H54 (cell line): Measurements from ENCODE around the gene CDC42BPB.

Experiments used
- DNase-seq: peaks from one replicate; pipeline ENCODE4 v3.0.0; 2011; ENCODE audit warnings: low spot score, mixed read lengths; ENCODE audit not compliant: insufficient read length
- FAIRE-seq: peaks from 3 replicates; lab custom pipeline; 2011; peaks lifted over from hg19 to GRCh38; lab: Jason Lieb, UNC
- POLR2A ChIP-seq: IDR thresholded peaks from 2 replicates; pipeline ENCODE4 v1.6.1; 2011; ENCODE audit warnings: low read depth, mild to moderate bottlenecking, low read length

CDC42BPB gene

DNA sequence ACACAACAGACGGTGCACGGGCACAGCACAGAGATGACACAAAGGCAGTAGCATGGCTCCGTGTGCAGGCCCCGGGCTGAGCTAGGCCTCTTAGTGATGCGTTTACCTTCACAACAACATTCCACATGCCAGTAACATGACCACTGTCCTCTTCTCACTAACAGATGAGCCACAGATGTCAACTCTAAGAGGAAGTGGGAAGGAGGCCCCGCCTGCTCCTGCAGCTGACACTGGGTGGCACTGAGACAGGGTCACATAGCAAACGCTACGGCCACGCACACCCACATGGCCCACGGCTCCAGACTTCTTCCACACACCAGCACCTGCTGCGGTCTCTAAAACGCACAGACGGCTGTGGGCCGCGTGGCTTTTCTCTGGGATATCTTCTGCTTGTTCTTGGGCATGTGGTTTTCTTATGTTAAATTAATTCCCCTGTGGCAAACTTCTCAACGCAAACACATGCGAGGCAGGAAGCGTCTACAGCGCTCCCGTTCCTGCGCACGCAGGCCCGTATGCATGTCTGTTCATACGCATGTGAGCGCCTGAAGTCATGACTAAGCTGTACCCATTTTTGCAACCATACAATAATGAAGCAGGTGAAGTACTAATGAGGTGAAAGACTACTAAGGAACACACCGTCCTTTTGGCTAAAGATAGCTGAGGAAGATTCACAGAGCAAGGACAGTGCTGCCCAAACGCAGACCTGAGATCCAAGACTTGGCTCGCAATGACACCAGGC is 108.1 kb downstream of the CDC42BPB start:
- TF ChIP-seq POLR2A = no peak
- FAIRE-seq (no peak), DNase-seq (no peak)

DNA sequence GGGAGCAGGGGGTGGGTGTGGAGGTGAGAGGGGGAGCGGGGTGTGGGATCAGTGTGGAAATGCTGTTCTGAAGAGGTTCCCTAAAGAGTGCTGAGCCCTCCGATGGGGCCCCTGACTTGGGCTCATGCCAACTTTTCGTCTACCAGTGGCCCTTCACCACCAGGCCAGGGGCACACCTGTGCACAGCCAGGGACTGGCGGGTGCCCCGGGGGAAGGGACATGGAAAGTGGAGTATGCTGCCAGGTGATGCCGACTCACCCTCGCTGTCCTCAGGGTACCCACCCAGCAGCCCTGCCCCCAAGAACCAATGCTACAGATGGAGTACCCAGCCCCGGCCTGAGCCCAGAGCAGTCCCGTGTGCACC is 108.7 kb downstream of the CDC42BPB start:
- DNase-seq (no peak), FAIRE-seq (no peak)
- no peak for TF ChIP-seq POLR2A

DNA sequence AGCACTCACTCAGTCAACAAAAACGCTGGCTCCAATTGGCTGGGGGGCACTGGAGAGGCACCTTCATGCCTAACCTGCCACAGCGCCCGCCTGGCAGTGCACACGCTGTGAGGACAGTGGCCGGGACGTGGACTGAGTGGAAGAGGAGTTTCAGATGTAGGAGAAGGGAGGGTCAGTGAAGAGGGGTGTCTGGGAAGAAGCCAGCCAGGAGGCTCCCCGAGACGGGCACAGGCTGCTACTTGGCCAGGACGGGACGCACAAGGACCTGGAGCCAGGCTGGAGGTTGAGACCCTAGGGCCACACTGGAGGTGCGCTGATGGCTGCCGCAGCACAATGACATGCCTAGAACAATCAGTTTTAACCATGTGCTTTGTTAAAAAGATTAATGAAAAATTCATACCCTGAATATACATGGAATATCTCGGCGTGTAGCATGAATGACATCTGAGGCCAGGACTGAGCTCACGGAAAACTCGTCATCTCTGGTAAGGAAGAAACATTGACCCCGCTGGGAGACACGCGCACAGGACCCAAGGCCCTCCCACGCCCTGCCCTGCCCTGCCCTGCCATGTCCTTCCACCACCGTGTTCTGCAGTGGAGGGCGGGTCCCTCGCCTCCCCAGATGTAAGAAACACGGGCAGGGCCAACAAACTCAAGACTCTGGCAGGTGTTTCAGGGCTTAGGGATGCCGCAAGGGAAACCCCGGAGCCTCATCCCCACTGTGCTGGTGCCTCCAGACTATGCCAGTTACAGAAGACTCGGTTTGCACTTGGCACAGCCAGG is 109.8 kb downstream of the CDC42BPB start:
- TF ChIP-seq POLR2A = no peak
- FAIRE-seq = no peak
- DNase-seq = no peak

DNA sequence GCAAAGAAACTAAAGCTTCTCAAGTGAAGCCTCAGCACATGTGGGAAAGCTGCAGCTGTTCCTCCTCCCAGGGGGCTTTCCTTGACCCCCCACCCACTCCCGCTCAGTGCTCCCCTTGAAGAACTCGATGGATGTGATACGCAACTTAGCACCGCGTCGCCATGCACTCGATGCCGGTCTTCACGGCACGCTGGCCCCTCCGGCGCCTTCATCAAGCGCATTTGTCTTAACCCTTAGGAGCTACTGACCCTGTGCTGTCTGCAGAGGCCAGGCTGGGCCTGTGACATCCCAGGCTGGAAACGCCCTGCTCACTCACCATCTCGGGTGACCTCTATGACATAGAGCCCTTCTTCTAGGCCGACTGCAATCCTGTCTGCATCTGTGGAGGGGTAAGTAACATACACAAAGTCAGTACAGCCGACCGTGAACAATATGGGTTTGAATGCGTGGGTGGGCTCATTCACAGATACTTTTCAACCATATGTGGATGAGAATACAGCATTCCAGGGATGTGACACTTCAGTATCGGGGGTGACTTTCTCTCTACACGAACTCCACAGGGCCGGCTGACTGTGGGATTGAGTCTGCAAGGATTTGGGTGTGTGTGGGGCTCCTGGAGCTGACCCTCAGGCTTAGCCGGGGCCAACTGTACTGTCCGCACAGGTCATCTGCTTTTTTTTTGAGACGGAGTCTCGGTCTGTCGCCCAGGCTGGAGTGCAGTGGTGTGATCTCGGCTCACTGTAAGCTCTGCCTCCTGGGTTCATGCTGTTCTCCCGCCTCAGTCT is 111.8 kb downstream of the CDC42BPB start:
- no peak for TF ChIP-seq POLR2A
- DNase-seq (no peak), FAIRE-seq (no peak)

DNA sequence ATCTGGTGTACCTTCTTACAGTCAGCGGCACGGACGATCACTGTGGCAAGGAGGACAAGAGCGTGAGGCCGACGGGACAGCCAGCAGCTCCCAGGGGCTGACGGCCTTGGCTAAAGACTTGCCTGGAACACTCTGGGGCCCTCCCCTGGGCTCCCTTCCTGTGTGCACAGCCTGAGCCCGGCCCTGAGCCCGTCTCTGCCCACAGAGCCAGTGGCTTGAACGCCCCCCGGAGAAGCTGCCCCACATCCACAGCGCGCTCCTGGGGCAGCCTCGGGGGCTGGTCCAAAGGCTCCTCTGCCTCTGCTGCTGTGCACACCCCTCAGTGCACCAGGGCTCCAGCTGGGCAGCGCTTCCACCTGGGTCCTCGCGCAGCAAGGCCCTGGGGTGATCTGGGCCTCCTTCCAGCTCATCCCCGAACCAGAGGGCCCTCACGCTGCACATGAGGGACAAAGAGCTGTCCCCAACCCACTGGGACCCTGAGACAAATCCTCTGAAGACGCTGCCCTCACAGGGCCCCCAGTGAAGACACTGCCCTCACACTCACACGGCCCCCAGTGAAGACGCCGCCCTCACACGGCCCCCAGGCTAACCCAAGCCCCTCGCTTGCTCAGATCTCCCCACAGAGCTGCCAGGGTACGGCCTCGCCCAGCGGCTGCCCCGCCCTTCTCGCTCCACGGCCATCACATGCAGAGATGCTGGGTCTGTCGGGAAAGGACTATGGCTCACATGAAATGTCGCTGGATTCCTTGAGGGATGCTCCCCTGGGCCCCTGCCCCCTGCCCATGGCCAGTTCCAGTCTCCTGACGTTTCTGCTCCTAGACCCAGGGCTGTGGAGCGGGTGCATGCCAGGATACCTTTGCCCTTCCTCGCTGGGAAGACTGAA is 112.7 kb downstream of the CDC42BPB start:
- DNase-seq = no peak
- no peak for FAIRE-seq
- TF ChIP-seq POLR2A = no peak

DNA sequence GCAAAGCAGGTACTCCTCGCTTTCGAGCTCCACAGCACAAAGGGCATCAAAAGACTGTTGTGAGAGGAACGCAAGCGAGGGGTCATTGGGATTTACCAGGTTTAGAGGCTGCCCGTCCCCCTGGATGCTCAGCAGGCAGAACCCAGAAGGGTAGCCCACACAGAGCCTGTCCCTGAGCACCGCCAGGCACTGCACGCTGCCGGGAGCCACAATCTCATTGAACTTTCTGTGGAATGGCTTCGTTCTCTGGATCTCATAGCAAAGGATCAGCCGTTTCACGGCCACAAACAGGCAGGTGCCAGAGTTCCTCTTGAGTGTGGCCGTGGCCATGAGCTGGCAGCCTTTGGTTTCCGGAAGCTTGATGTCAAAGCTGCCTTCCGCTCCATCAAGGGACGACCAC is 113.4 kb downstream of the CDC42BPB start:
- FAIRE-seq (no peak), DNase-seq (no peak)
- no peak for TF ChIP-seq POLR2A

DNA sequence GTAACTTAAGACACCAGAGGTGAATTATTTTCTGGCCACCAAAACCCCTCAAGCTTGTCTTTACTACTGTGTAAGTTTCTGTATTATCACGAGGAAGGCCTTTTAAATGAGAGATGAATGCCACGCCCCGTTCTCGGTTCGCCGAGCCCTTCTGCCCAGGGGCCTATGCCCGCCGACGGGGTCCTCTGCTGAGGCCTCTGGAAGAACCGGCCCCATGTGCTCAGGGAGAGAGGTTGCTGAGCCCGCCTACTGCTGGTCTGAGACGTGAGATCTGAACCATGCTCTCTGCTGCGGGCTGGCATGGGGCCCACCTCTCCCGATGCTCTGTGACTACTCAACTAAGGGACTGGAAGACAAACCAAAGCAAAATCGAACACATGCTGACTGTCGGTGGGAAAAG is 113.9 kb downstream of the CDC42BPB start:
- FAIRE-seq (no peak), DNase-seq (no peak)
- no peak for TF ChIP-seq POLR2A

DNA sequence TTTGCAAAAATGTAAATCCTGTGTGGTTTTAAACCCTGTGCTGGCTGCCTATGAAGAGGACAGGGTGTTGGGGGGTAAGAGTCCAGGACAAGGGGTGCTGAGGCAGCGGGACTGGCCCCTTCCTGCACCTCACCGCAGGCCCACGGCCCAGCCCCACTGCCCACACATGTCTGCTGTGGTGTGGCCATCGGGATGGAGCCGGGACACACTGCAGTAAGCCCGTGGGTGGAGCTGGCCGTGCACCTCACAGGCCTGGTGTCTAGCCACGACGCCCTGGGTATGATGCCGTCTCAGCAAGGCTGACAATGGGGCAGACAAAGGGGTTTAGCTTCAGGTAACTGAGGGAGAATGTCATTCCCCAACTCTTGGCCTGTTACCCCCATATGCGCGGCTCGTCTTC is 115.3 kb downstream of the CDC42BPB start:
- DNase-seq (no peak), FAIRE-seq (no peak)
- no peak for TF ChIP-seq POLR2A

DNA sequence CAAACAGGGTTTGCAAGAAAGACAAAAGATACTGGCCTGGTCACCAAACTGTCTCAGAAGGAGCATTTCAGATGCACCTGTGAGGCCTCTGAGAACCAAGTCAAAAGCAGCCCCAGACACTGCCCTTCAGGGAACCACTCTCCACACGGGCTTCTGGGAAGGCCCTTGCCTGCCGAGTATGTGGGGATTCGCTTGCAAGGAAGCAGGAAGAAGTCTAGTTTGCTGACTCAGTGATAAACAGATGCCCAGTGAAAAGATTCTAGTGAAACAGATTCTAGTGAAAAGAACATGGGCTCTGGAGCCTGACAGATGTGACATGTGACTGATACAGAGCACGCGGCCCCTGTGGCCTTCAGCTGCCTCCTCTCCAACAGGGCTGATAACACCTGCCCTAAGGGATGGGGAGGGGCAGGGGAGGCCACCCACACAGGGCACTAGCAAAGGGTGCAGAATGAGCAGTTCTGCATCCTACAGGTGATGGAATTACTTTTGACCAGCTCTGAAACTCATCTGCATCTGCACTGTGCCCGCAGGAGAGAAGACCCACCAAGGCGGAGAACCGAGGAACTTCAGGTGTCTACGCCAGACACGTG is 115.8 kb downstream of the CDC42BPB start:
- no peak for FAIRE-seq
- no peak for DNase-seq
- TF ChIP-seq POLR2A = no peak

DNA sequence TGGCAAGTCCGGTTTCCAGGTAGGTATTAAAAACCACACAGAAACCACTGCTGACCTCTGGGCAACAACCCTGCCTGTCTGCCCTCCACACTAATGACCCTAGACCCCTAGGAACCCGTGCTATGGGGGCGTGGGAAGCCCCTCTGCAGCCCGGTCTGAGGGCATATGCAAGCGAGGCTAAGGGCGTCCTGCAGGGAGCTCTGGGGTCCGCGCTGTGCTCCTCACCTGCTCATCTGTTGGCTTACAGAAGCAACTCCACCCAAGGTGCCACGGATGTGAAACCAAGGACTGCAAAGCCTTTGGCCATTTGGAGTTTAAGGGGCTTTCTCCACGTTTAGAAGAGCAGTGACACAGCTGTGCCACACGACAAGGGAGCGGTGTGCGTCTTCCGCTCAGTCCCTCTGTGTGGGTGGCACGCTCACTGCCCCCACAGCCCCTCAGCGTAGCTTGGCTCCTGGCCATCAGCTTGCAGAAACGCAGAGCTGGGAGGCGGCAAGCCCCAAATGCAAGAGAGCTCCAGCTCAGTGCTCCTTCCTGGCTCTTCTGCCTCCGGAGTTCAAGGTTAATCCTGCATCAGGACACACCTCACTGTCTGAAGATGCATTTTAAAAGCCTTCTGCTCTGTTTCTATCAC is 116.5 kb downstream of the CDC42BPB start:
- TF ChIP-seq POLR2A = no peak
- no peak for DNase-seq
- no peak for FAIRE-seq

DNA sequence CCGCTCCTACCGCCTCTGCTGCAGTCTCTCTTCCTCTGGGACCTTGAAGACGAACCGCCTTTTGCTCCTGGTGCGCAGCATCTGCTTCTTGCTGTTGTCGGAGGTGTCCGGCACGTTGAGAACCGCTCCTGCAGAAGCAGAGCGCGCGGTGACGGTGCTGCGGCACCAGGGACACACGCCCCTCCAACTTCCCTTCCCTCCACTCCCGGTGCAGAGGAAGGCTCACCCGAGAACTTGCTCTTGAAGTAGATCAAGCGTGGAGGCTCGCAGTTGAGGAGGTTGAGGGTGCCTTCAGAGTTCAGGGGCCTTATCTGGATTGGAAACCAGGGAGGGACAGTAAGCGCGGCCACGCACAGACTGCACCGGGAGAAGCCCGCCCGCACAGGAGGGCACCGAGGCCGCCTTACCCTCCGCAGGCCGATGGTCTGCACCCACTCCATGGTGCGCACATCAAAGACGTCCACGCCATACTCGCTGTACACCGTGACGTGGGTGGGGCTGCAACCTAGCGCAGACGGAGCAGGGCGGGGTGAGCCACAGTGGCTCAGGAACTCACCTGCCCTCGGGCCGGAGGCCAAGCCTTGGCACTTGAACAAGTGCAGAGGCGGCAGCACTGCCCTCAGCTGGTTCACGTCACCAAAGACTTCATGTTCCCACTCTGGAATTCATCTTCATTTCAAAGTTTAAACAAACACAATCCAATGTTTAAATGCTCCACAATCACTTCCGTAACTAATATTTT is 117.4 kb downstream of the CDC42BPB start:
- no peak for TF ChIP-seq POLR2A
- FAIRE-seq (no peak), DNase-seq (no peak)

DNA sequence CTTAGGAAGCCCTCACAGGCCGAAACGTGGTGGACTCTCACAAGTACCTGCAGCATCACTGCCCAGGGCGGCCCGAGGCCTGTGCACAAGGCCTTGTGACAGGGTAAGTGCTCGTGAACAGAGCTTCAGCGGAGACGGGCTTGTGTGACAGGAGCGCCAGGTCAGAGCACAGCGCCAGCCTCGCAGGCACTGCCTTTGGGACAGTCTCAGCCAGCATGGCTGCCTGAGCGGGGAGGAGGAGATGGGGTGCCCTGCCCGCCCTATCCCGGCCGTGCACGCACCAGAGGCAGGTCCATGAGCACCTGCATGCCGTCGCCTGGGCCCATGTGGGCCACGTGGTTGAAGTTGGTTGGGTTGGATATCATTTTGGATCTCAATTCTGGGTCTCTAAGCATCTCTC is 118.0 kb downstream of the CDC42BPB start:
- FAIRE-seq = no peak
- no peak for DNase-seq
- no peak for TF ChIP-seq POLR2A
